ENCODE data around the gene OR6N2.

The OR6N2 gene

GRCh38 chr1:158752155-158752712, 28.8 kb downstream of the OR6N2 start:
- Histone ChIP-seq H3K27ac (ENCODE audit: low read depth, low read length) (no peak overlapping the region), H3K4me3 (ENCODE audit: low read depth in 1 of 2, low read length in 2 of 2) (no peak overlapping the region), H3K36me3 (ENCODE audit: insufficient read depth, low read length) (no peaks in the 10 kb centered on the region), H3K27me3 (ENCODE audit: control insufficient read depth in 1 of 2, insufficient read depth in 2 of 2, low read length in 2 of 2) (no peaks in the 10 kb centered on the region), H3K9me3 (ENCODE audit: low read length) (no peaks in the 10 kb centered on the region), H3K4me1 (ENCODE audit: insufficient read depth, low read length) (no peaks in the 10 kb centered on the region), H3K9ac (ENCODE audit: low read length) (no peak overlapping the region)

GRCh38 chr1:158735848-158736247, 45.2 kb downstream of the OR6N2 start:
- Histone ChIP-seq H3K9ac (ENCODE audit: low read length) (no peak overlapping the region), H3K4me3 (ENCODE audit: low read depth in 1 of 2, low read length in 2 of 2) (no peak overlapping the region), H3K9me3 (ENCODE audit: low read length) (no peaks in the 10 kb centered on the region), H3K27me3 (ENCODE audit: control insufficient read depth in 1 of 2, insufficient read depth in 2 of 2, low read length in 2 of 2) (no peaks in the 10 kb centered on the region), H3K27ac (ENCODE audit: low read depth, low read length) (no peak overlapping the region), H3K36me3 (ENCODE audit: insufficient read depth, low read length) (no peaks in the 10 kb centered on the region), H3K4me1 (ENCODE audit: insufficient read depth, low read length) (no peaks in the 10 kb centered on the region)

- no peak overlapping the region for H3K9ac ChIP-seq (ENCODE audit: low read length)
- no peaks in the 10 kb centered on the region for H3K4me1 ChIP-seq (ENCODE audit: insufficient read depth, low read length)
- no peak overlapping the region for H3K27ac ChIP-seq (ENCODE audit: low read depth, low read length)
- H3K36me3 ChIP-seq (ENCODE audit: insufficient read depth, low read length), result no peaks in the 10 kb centered on the region
- no peaks in the 10 kb centered on the region for H3K27me3 ChIP-seq (ENCODE audit: control insufficient read depth in 1 of 2, insufficient read depth in 2 of 2, low read length in 2 of 2)
- no peak overlapping the region for H3K4me3 ChIP-seq (ENCODE audit: low read depth in 1 of 2, low read length in 2 of 2)
- no peaks in the 10 kb centered on the region for H3K9me3 ChIP-seq (ENCODE audit: low read length)
Measured at GRCh38 chr1:158732524-158732923, 48.5 kb downstream of the OR6N2 start.

- no peak overlapping the region for H3K27ac ChIP-seq (ENCODE audit: low read depth, low read length)
- H3K9me3 ChIP-seq (ENCODE audit: low read length), result no peaks in the 10 kb centered on the region
- no peak overlapping the region for H3K9ac ChIP-seq (ENCODE audit: low read length)
- no peaks in the 10 kb centered on the region for H3K4me1 ChIP-seq (ENCODE audit: insufficient read depth, low read length)
- H3K4me3 ChIP-seq (ENCODE audit: low read depth in 1 of 2, low read length in 2 of 2), result no peak overlapping the region
- no peaks in the 10 kb centered on the region for H3K36me3 ChIP-seq (ENCODE audit: insufficient read depth, low read length)
- no peaks in the 10 kb centered on the region for H3K27me3 ChIP-seq (ENCODE audit: control insufficient read depth in 1 of 2, insufficient read depth in 2 of 2, low read length in 2 of 2)
Measured at GRCh38 chr1:158731707-158732106, 49.3 kb downstream of the OR6N2 start.

GRCh38 chr1:158730453-158730852, 50.6 kb downstream of the OR6N2 start:
- H3K4me1 ChIP-seq (ENCODE audit: insufficient read depth, low read length), result no peaks in the 10 kb centered on the region
- no peaks in the 10 kb centered on the region for H3K27me3 ChIP-seq (ENCODE audit: control insufficient read depth in 1 of 2, insufficient read depth in 2 of 2, low read length in 2 of 2)
- H3K4me3 ChIP-seq (ENCODE audit: low read depth in 1 of 2, low read length in 2 of 2), result no peak overlapping the region
- no peak overlapping the region for H3K9ac ChIP-seq (ENCODE audit: low read length)
- H3K36me3 ChIP-seq (ENCODE audit: insufficient read depth, low read length), result no peaks in the 10 kb centered on the region
- no peaks in the 10 kb centered on the region for H3K9me3 ChIP-seq (ENCODE audit: low read length)
- H3K27ac ChIP-seq (ENCODE audit: low read depth, low read length), result no peak overlapping the region

- Histone ChIP-seq H3K4me3 (ENCODE audit: low read depth in 1 of 2, low read length in 2 of 2) (no peak overlapping the region), H3K9me3 (ENCODE audit: low read length) (no peaks in the 10 kb centered on the region), H3K36me3 (ENCODE audit: insufficient read depth, low read length) (no peaks in the 10 kb centered on the region), H3K9ac (ENCODE audit: low read length) (no peak overlapping the region), H3K4me1 (ENCODE audit: insufficient read depth, low read length) (no peaks in the 10 kb centered on the region), H3K27me3 (ENCODE audit: control insufficient read depth in 1 of 2, insufficient read depth in 2 of 2, low read length in 2 of 2) (no peaks in the 10 kb centered on the region), H3K27ac (ENCODE audit: low read depth, low read length) (no peak overlapping the region)
Measured at GRCh38 chr1:158728510-158729225, 52.3 kb downstream of the OR6N2 start.

- no peaks in the 10 kb centered on the region for H3K9me3 ChIP-seq (ENCODE audit: low read length)
- no peaks in the 10 kb centered on the region for H3K27me3 ChIP-seq (ENCODE audit: control insufficient read depth in 1 of 2, insufficient read depth in 2 of 2, low read length in 2 of 2)
- no peak overlapping the region for H3K27ac ChIP-seq (ENCODE audit: low read depth, low read length)
- H3K36me3 ChIP-seq (ENCODE audit: insufficient read depth, low read length), result no peaks in the 10 kb centered on the region
- H3K4me3 ChIP-seq (ENCODE audit: low read depth in 1 of 2, low read length in 2 of 2), result no peak overlapping the region
- H3K9ac ChIP-seq (ENCODE audit: low read length), result no peak overlapping the region
- no peaks in the 10 kb centered on the region for H3K4me1 ChIP-seq (ENCODE audit: insufficient read depth, low read length)
Measured at GRCh38 chr1:158724442-158724841, 56.6 kb downstream of the OR6N2 start.

Measured in muscle layer of colon (tissue), 2 donors.